K562 (cell line): ENCODE measurements around the gene MYO10.

Source experiments
- BRCA1 ChIP-seq, 2 experiments: fragments of 450-650 bp in 1 of 2; sonication (generic) in 1 of 2; formaldehyde crosslinking in 1 of 2; IDR thresholded peaks; 2 replicates each; pipeline versions ENCODE4 v1.5.0 to v1.6.1; 2017 to 2020; ENCODE audit warnings: mild to moderate bottlenecking in 1 of 2, missing genetic modification reagents in 1 of 2
- EP300 ChIP-seq: IDR thresholded peaks from 2 replicates; pipeline ENCODE4 v1.6.1; 2012; ENCODE audit warnings: low read length, improper control_type of control experiment
- EZH2 ChIP-seq: IDR thresholded peaks from 2 replicates; pipeline ENCODE4 v1.6.1; 2012; ENCODE audit warnings: low read depth, mild to moderate bottlenecking, inconsistent platforms, low read length, borderline replicate concordance
- IRF1 ChIP-seq: sonication (generic); formaldehyde crosslinking; IDR thresholded peaks from 2 replicates; pipeline ENCODE4 v1.8.0; 2022; ENCODE audit warnings: missing genetic modification reagents, mild to moderate bottlenecking, borderline replicate concordance
- NR2C2 ChIP-seq, 2 experiments: fragments of 200-800 bp in 1 of 2; sonication (Bioruptor generic) in 1 of 2; sonication (generic) in 1 of 2; formaldehyde crosslinking in 1 of 2; IDR thresholded peaks; 2 replicates each; pipeline versions ENCODE4 v1.6.1 to v1.8.0; 2016 to 2022; ENCODE audit warnings: mild to moderate bottlenecking in 1 of 2, missing compliant biosample characterization in 1 of 2, missing genetic modification characterization in 1 of 2, missing genetic modification reagents in 1 of 2
- POLR2A ChIP-seq: fragments of 450-650 bp; conservative IDR thresholded peaks from 2 replicates; pipeline ENCODE4 v1.6.1; 2016
- TFE3 ChIP-seq: fragments of 450-650 bp; formaldehyde crosslinking; IDR thresholded peaks from 2 replicates; pipeline ENCODE4 v1.4.0; 2020; ENCODE audit warnings: mild to moderate bottlenecking, mixed read lengths
- ZBTB34 ChIP-seq: fragments of 250-450 bp; sonication (Bioruptor Pico); IDR thresholded peaks from 2 replicates; pipeline ENCODE4 v1.8.0; 2021; ENCODE audit warnings: mild to moderate bottlenecking, moderate library complexity
- ZBTB49 ChIP-seq: sonication (generic); formaldehyde crosslinking; IDR thresholded peaks from 2 replicates; pipeline ENCODE4 v1.8.0; 2022; ENCODE audit warnings: missing genetic modification reagents, mild to moderate bottlenecking, borderline replicate concordance
- ZNF175 ChIP-seq: fragments of 200-800 bp; sonication (Bioruptor generic); IDR thresholded peaks from 2 replicates; pipeline ENCODE4 v1.6.1; 2016; ENCODE audit warnings: low read depth, mild to moderate bottlenecking, missing genetic modification characterization, missing compliant biosample characterization
- ZNF184 ChIP-seq: sonication (generic); formaldehyde crosslinking; IDR thresholded peaks from 2 replicates; pipeline ENCODE4 v1.5.0; 2020; ENCODE audit warnings: missing genetic modification reagents
- ZNF224 ChIP-seq: sonication (generic); formaldehyde crosslinking; IDR thresholded peaks from 2 replicates; pipeline ENCODE4 v1.8.0; 2022; ENCODE audit warnings: mild to moderate bottlenecking, missing genetic modification reagents

GRCh38 chr5:16879191-16879590 is 56.9 kb downstream of the MYO10 start:
- no peak for TF ChIP-seq EZH2
- no peak for TF ChIP-seq ZNF175 (CRISPR knock-in tag)
- no peak for TF ChIP-seq BRCA1 (IDR thresholded peaks at IDR 0.05)
- no peak for TF ChIP-seq BRCA1 (CRISPR knock-in tag; IDR thresholded peaks at IDR 0.05)
- TF ChIP-seq POLR2A: no peak
- no peak for TF ChIP-seq IRF1 (CRISPR knock-in tag)
- TF ChIP-seq ZBTB34: no peak
- no peak for TF ChIP-seq NR2C2 (CRISPR knock-in tag; IDR thresholded peaks at IDR 0.05)
- no peak for TF ChIP-seq NR2C2 (tag; IDR thresholded peaks at IDR 0.05)
- no peak for TF ChIP-seq ZNF224 (CRISPR knock-in tag)
- no peak for TF ChIP-seq ZNF184 (CRISPR knock-in tag)
- TF ChIP-seq ZBTB49 (CRISPR knock-in tag): no peak
- TF ChIP-seq TFE3 (CRISPR knock-in tag): no peak
- no peak for TF ChIP-seq EP300
